ENCODE measurements around the gene RAPGEF2.

GRCh38 chr4:159227984-159228383, 125.1 kb downstream of the RAPGEF2 start:
- TF ChIP-seq, protein P1, sequence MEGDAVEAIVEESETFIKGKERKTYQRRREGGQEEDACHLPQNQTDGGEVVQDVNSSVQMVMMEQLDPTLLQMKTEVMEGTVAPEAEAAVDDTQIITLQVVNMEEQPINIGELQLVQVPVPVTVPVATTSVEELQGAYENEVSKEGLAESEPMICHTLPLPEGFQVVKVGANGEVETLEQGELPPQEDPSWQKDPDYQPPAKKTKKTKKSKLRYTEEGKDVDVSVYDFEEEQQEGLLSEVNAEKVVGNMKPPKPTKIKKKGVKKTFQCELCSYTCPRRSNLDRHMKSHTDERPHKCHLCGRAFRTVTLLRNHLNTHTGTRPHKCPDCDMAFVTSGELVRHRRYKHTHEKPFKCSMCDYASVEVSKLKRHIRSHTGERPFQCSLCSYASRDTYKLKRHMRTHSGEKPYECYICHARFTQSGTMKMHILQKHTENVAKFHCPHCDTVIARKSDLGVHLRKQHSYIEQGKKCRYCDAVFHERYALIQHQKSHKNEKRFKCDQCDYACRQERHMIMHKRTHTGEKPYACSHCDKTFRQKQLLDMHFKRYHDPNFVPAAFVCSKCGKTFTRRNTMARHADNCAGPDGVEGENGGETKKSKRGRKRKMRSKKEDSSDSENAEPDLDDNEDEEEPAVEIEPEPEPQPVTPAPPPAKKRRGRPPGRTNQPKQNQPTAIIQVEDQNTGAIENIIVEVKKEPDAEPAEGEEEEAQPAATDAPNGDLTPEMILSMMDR (IDR thresholded peaks at IDR 0.05 in 2 of 3, conservative IDR thresholded peaks at IDR 0.05 in 1 of 3; ENCODE audit: control insufficient read depth in 2 of 3, extremely low read depth in 1 of 3, insufficient read depth in 1 of 3, low read depth in 3 of 3, low read length in 3 of 3) = no peak
- no peak for TF ChIP-seq SUZ12 (IDR thresholded peaks at IDR 0.05; ENCODE audit: unreplicated experiment)
- no peak for TF ChIP-seq REST (IDR thresholded peaks at IDR 0.05; ENCODE audit: low read depth, low read length)
- TF ChIP-seq GABPA (IDR thresholded peaks at IDR 0.05; ENCODE audit: low read depth) = no peak
